HepG2 (cell line): ENCODE measurements around the gene DMKN. TPM values are rescaled to one million over a fixed set of nuclear protein-coding genes. Genes with fewer than 3 reads are reported as not detected.

Experiments used
- ARHGAP35 ChIP-seq: sonication (generic); formaldehyde crosslinking; IDR thresholded peaks from 2 replicates; pipeline ENCODE4 v1.9.0; 2022; ENCODE audit warnings: mild to moderate bottlenecking, inconsistent platforms, moderate library complexity, missing genetic modification reagents, borderline replicate concordance
- ETV5 ChIP-seq: IDR thresholded peaks from 2 replicates; pipeline ENCODE4 v1.6.1; 2018; ENCODE audit warnings: missing biosample characterization, missing genetic modification reagents, inconsistent platforms, borderline replicate concordance
- FOXP1 ChIP-seq, 2 experiments: fragments of 450-650 bp in 1 of 2; IDR thresholded peaks; 2 replicates each; pipeline ENCODE4 v1.6.1; 2017 to 2018; ENCODE audit warnings: antibody characterized with exemption in 1 of 2
- NFKBIZ ChIP-seq: IDR thresholded peaks from 2 replicates; pipeline ENCODE4 v1.6.1; 2018; ENCODE audit warnings: missing genetic modification reagents, missing compliant biosample characterization
- PATZ1 ChIP-seq: sonication (generic); formaldehyde crosslinking; IDR thresholded peaks from 2 replicates; pipeline ENCODE4 v1.4.0; 2020; ENCODE audit warnings: missing genetic modification reagents
- REL ChIP-seq: sonication (generic); formaldehyde crosslinking; conservative IDR thresholded peaks from 2 replicates; pipeline ENCODE4 v1.8.0; 2022; ENCODE audit warnings: mild to moderate bottlenecking, missing genetic modification reagents, moderate library complexity
- SRSF9 ChIP-seq: fragments of 200-400 bp; formaldehyde crosslinking; IDR thresholded peaks from 2 replicates; pipeline ENCODE4 v1.6.1; 2018; ENCODE audit warnings: borderline replicate concordance, mild to moderate bottlenecking, low read depth, low read length; ENCODE audit not compliant: insufficient read depth, poor library complexity, severe bottlenecking
- SUZ12 ChIP-seq: fragments of 150-350 bp; IDR thresholded peaks from 2 replicates; pipeline ENCODE4 v1.6.1; 2014; ENCODE audit warnings: low read depth, low read length
- ZBTB3 ChIP-seq: sonication (generic); formaldehyde crosslinking; IDR thresholded peaks from 2 replicates; pipeline ENCODE4 v1.4.0; 2020; ENCODE audit warnings: low read depth, mild to moderate bottlenecking, moderate library complexity, missing genetic modification reagents, borderline replicate concordance
- ZMYM4 ChIP-seq: sonication (generic); formaldehyde crosslinking; IDR thresholded peaks from 2 replicates; pipeline ENCODE4 v1.8.1; 2023; ENCODE audit warnings: mild to moderate bottlenecking, missing genetic modification reagents
- ZNF234 ChIP-seq: sonication (generic); formaldehyde crosslinking; conservative IDR thresholded peaks from 2 replicates; pipeline ENCODE4 v1.5.1; 2020; ENCODE audit warnings: mild to moderate bottlenecking, missing genetic modification reagents
- ZNF280B ChIP-seq: sonication (generic); formaldehyde crosslinking; IDR thresholded peaks from 2 replicates; pipeline ENCODE4 v1.5.0; 2020; ENCODE audit warnings: missing genetic modification reagents, mild to moderate bottlenecking, borderline replicate concordance
- ZNF317 ChIP-seq: sonication (generic); formaldehyde crosslinking; IDR thresholded peaks from 2 replicates; pipeline ENCODE4 v1.5.0; 2020; ENCODE audit warnings: mild to moderate bottlenecking, missing genetic modification reagents
- ZNF460 ChIP-seq: sonication (generic); formaldehyde crosslinking; IDR thresholded peaks from 2 replicates; pipeline ENCODE4 v1.5.1; 2020; ENCODE audit warnings: missing genetic modification reagents, mild to moderate bottlenecking, borderline replicate concordance
- ZNF513 ChIP-seq: sonication (generic); formaldehyde crosslinking; conservative IDR thresholded peaks from 2 replicates; pipeline ENCODE4 v1.5.0; 2020; ENCODE audit warnings: missing genetic modification reagents
- ZNF574 ChIP-seq: sonication (generic); formaldehyde crosslinking; IDR thresholded peaks from 2 replicates; pipeline ENCODE4 v1.4.0; 2020; ENCODE audit warnings: missing genetic modification reagents
- ZNF704 ChIP-seq: sonication (generic); formaldehyde crosslinking; IDR thresholded peaks from 2 replicates; pipeline ENCODE4 v1.8.1; 2023; ENCODE audit warnings: mild to moderate bottlenecking, inconsistent platforms, moderate library complexity, missing genetic modification reagents, borderline replicate concordance
- ZNF713 ChIP-seq: sonication (generic); formaldehyde crosslinking; IDR thresholded peaks from 2 replicates; pipeline ENCODE4 v1.4.0; 2020; ENCODE audit warnings: mild to moderate bottlenecking, missing genetic modification reagents
- ZSCAN5A ChIP-seq: sonication (generic); formaldehyde crosslinking; IDR thresholded peaks from 2 replicates; pipeline ENCODE4 v1.8.0; 2022; ENCODE audit warnings: mild to moderate bottlenecking, missing genetic modification reagents, borderline replicate concordance
- polyA plus RNA-seq, 8 experiments: library from polyadenylated mRNA; depleted of rRNA in 3 of 8; stranded (reverse) in 7 of 8; unstranded in 1 of 8; fragments of >200 nt; fragmentation: Illumina TruSeq in 4 of 8; extraction: Trizol in 4 of 8; gene quantifications; 2 replicates each; pipeline versions ENCODE4 v1.2.1 to v1.2.3, GENCODE V29; 2011 to 2016; ENCODE audit warnings: low read depth in 4 of 8, missing spikeins in 1 of 8, mixed read lengths in 1 of 8; ENCODE audit not compliant: insufficient read depth in 1 of 8
- total RNA-seq, 5 experiments: library from RNA; depleted of rRNA; stranded (reverse); fragments of >200 nt; fragmentation: Illumina TruSeq; extraction: Trizol; gene quantifications; 2 replicates each; pipeline ENCODE4 v1.2.3, GENCODE V29; 2016; ENCODE audit warnings: low read depth in 1 of 5

DMKN gene
- total and polyA plus RNA-seq, 2 of the 13 experiments (the other 11 are each of a cell fraction or from before 2014, with no cell fraction given) = 50.8 to 57.1 TPM

GRCh38 chr19:35539850-35540249, 26.4 kb upstream of the DMKN start (continued):
- TF ChIP-seq ZNF280B (CRISPR knock-in tag) = no peak
- no peak for TF ChIP-seq SRSF9
- no peak for TF ChIP-seq ETV5 (CRISPR knock-in tag)
- TF ChIP-seq REL (CRISPR knock-in tag) = no peak
- TF ChIP-seq ZSCAN5A (CRISPR knock-in tag) = no peak
- TF ChIP-seq ZNF317 (CRISPR knock-in tag) = no peak
- TF ChIP-seq ZNF574 (CRISPR knock-in tag) = no peak
- no peak for TF ChIP-seq ZNF460 (CRISPR knock-in tag)
- TF ChIP-seq PATZ1 (CRISPR knock-in tag) = peak; percentile 37; the same call in 1 of the 2 replicates
- no peak for TF ChIP-seq ZBTB3 (CRISPR knock-in tag)
- TF ChIP-seq NFKBIZ (CRISPR knock-in tag) = no peak
- 0 out of 2 replicates have a peak, but pooled peaks have one; percentile 24 for TF ChIP-seq ZMYM4 (CRISPR knock-in tag)
- no peak for TF ChIP-seq ARHGAP35
- TF ChIP-seq SUZ12 = no peak
- no peak for TF ChIP-seq ZNF713 (CRISPR knock-in tag)
- no peak for TF ChIP-seq ZNF513 (CRISPR knock-in tag)
- no peak for TF ChIP-seq ZNF704 (CRISPR knock-in tag)
- TF ChIP-seq FOXP1 (IDR thresholded peaks at IDR 0.05) = no peak
- no peak for TF ChIP-seq FOXP1 (CRISPR knock-in tag; IDR thresholded peaks at IDR 0.05)
- TF ChIP-seq ZNF234 (CRISPR knock-in tag) = no peak
